Measurements from ENCODE around the gene SYVN1. TPM values are rescaled to one million over a fixed set of nuclear protein-coding genes. Genes with fewer than 3 reads are reported as not detected.

The SYVN1 gene
- polyA plus RNA-seq, 3 donors = 3.5 to 81.6 (median 6.4) TPM

DNA sequence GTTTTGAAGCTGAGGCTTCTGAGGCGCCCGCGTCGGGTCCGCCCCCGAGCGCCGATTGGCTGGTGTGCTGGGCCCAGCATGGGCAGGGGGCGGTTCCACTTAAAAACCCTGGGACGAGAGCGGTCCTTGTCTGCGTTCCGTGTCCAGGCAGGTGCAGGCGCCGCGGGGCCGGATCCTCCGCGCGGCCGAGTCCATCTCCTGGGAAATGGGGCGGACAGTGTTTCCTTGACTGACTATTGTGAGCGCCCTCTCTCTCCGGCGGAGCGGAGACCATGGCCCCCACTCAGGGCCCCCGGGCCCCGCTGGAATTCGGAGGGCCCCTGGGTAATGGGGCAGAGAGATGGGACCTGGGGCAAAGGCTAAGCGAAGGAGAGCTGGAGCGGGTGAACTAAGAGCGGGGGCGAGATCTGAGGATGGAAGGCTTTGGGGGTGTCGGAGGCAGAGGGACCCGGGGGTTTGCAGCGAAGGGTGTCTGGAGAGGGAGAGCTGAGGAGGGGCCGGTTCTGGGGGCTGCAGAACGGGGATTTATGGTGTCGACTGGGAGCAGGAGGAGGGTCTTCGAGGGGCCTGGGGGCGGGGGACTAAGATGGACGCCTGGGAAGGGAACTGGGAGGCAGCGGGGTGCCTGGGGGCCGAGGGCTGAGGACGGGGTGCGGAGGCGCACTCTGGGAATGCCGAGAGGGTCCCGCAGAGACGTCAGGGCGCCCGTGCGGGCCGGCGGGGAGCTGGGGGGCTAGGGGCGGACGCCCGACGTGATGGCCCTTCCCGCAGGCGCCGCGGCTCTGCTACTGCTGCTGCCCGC lies 22.4 kb downstream of the SYVN1 start, which contains the start of gene TM7SF2:
TSS of gene TM7SF2 (plus strand) at position 129 of the 802 bp plus-strand sequence. CDS start at position 273, 144 bp downstream.
- peak within 1 kb of the TSS; percentile 54 for H3K9ac ChIP-seq (ENCODE audit: insufficient read depth, low read length, poor library complexity, severe bottlenecking)
- no peak for TF ChIP-seq CTCF (IDR thresholded peaks at IDR 0.05)
- Mint-ChIP-seq H3K9me3 (peaks cover 0 to 6% (median 0%) of the 10 kb centered on the region in 7 donors), H3K27me3 (ENCODE audit: low read depth in 3 of 3) (peaks cover 13 to 22% (median 15%) of the 10 kb centered on the region in 3 donors), H3K4me1 (peaks cover 43% of the 10 kb centered on the region), H3K27ac (peak within 1 kb of the TSS in 6 of 7 donors; percentile 19 to 82 (median 71)), H3K4me3 (peak within 1 kb of the TSS; percentile 80 to 91), H3K36me3 (peaks cover 25 to 32% of the 10 kb centered on the region in 2 donors)
- H3K36me3 ChIP-seq (replicated peaks in 1 of 2; ENCODE audit: control insufficient read depth in 1 of 2, insufficient read depth in 2 of 2, low read length in 2 of 2) = peaks cover 21 to 29% of the 10 kb centered on the region in 2 donors
- H3K27me3 ChIP-seq (ENCODE audit: control insufficient read depth in 2 of 2, insufficient read depth in 2 of 2, low read length in 2 of 2) = peaks cover 0 to 15% of the 10 kb centered on the region in 2 donors
- H3K9me3 ChIP-seq (replicated peaks in 1 of 2; ENCODE audit: control insufficient read depth in 1 of 2, insufficient read depth in 1 of 2, low read length in 2 of 2) = no peaks in the 10 kb centered on the region
- H3K4me1 ChIP-seq (ENCODE audit: control insufficient read depth in 1 of 2, insufficient read depth in 2 of 2, low read length in 2 of 2) = peaks cover 36 to 44% of the 10 kb centered on the region in 2 donors
- H3K79me2 ChIP-seq (ENCODE audit: insufficient read depth, low read length) = peaks cover 12% of the 10 kb centered on the region
- peak within 1 kb of the TSS; percentile 70 for H2AFZ ChIP-seq (ENCODE audit: insufficient read depth, low read depth, low read length, poor library complexity, severe bottlenecking)
- peak within 1 kb of the TSS; percentile 31 to 81 (median 40) for H3K4me3 ChIP-seq (replicated peaks in 1 of 3; ENCODE audit: low read depth in 2 of 3, low read length in 3 of 3)
- peak within 1 kb of the TSS in 1 of 2 donors; percentile 12 for H3K27ac ChIP-seq (ENCODE audit: low read depth in 1 of 2, low read length in 2 of 2)
- H4K20me1 ChIP-seq (ENCODE audit: insufficient read depth, low read length) = peaks cover 31% of the 10 kb centered on the region
- H3K4me2 ChIP-seq (replicated peaks; ENCODE audit: extremely low read depth, low read length, poor library complexity, severe bottlenecking) = peak within 1 kb of the TSS; percentile 95
- intact Hi-C loops (cut with micrococcal nuclease) = loop anchor here in 1 of 2 donors (5.0 kb wide), 2 partner anchors 70 to 100 kb away; partner anchors contain the start of genes ARL2 and CAPN1
- peak; percentile 84 to 90 (median 86) for DNase-seq
- under 1% methylated on average over 58 of the region's 64 CpGs for WGBS (ENCODE audit: insufficient coverage)

GRCh38 chr11:65111159-65111743 lies 23.1 kb downstream of the SYVN1 start:
- no peak overlapping the region for H3K9ac ChIP-seq (ENCODE audit: insufficient read depth, low read length, poor library complexity, severe bottlenecking)
- Mint-ChIP-seq H3K27ac (peak overlapping the region in 3 of 7 donors; percentile 23 to 75 (median 25)), H3K27me3 (ENCODE audit: low read depth in 3 of 3) (peaks cover 13 to 22% (median 15%) of the 10 kb centered on the region in 3 donors), H3K9me3 (peaks cover 0 to 6% (median 0%) of the 10 kb centered on the region in 7 donors), H3K4me1 (peaks cover 37% of the 10 kb centered on the region), H3K36me3 (peaks cover 28 to 36% of the 10 kb centered on the region in 2 donors), H3K4me3 (peak overlapping the region; percentile 80 to 91)
- H2AFZ ChIP-seq (ENCODE audit: insufficient read depth, low read depth, low read length, poor library complexity, severe bottlenecking) = peak overlapping the region; percentile 70
- peaks cover 24% of the 10 kb centered on the region for H4K20me1 ChIP-seq (ENCODE audit: insufficient read depth, low read length)
- H3K27me3 ChIP-seq (ENCODE audit: control insufficient read depth in 2 of 2, insufficient read depth in 2 of 2, low read length in 2 of 2) = peaks cover 0 to 15% of the 10 kb centered on the region in 2 donors
- H3K4me1 ChIP-seq (ENCODE audit: control insufficient read depth in 1 of 2, insufficient read depth in 2 of 2, low read length in 2 of 2) = peaks cover 29 to 37% of the 10 kb centered on the region in 2 donors
- no peak for TF ChIP-seq CTCF (IDR thresholded peaks at IDR 0.05)
- H3K4me3 ChIP-seq (replicated peaks in 1 of 3; ENCODE audit: low read depth in 2 of 3, low read length in 3 of 3) = peak overlapping the region in 1 of 3 experiments; percentile 81
- no peak for DNase-seq
- peak overlapping the region; percentile 95 for H3K4me2 ChIP-seq (replicated peaks; ENCODE audit: extremely low read depth, low read length, poor library complexity, severe bottlenecking)
- H3K36me3 ChIP-seq (replicated peaks in 1 of 2; ENCODE audit: control insufficient read depth in 1 of 2, insufficient read depth in 2 of 2, low read length in 2 of 2) = peaks cover 21 to 34% of the 10 kb centered on the region in 2 donors
- no peak overlapping the region for H3K27ac ChIP-seq (ENCODE audit: low read depth in 1 of 2, low read length in 2 of 2)
- intact Hi-C loops (cut with micrococcal nuclease) = loop anchor here in 1 of 2 donors (5.0 kb wide), 2 partner anchors 71 to 99 kb away; partner anchors contain the start of genes ARL2 and CAPN1
- peaks cover 5% of the 10 kb centered on the region for H3K79me2 ChIP-seq (ENCODE audit: insufficient read depth, low read length)
- no peaks in the 10 kb centered on the region for H3K9me3 ChIP-seq (replicated peaks in 1 of 2; ENCODE audit: control insufficient read depth in 1 of 2, insufficient read depth in 1 of 2, low read length in 2 of 2)
- WGBS (ENCODE audit: insufficient coverage) = 70% methylated on average over 31 of the region's 31 CpGs
